NCI-H748 (cell line): ENCODE results near the gene BTG2.
"Not testable (repeated sequence)": the region's sequence is repeated elsewhere in the genome, so short reads cannot be mapped to it uniquely, and the experiment has no call there.

ENCODE experiments used
- DNase-seq: peaks from one replicate; lab custom pipeline; 2025; ENCODE audit not compliant: unreplicated experiment; lab: John Stamatoyannopoulos, UW

BTG2 gene, protein sequence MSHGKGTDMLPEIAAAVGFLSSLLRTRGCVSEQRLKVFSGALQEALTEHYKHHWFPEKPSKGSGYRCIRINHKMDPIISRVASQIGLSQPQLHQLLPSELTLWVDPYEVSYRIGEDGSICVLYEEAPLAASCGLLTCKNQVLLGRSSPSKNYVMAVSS

DNA sequence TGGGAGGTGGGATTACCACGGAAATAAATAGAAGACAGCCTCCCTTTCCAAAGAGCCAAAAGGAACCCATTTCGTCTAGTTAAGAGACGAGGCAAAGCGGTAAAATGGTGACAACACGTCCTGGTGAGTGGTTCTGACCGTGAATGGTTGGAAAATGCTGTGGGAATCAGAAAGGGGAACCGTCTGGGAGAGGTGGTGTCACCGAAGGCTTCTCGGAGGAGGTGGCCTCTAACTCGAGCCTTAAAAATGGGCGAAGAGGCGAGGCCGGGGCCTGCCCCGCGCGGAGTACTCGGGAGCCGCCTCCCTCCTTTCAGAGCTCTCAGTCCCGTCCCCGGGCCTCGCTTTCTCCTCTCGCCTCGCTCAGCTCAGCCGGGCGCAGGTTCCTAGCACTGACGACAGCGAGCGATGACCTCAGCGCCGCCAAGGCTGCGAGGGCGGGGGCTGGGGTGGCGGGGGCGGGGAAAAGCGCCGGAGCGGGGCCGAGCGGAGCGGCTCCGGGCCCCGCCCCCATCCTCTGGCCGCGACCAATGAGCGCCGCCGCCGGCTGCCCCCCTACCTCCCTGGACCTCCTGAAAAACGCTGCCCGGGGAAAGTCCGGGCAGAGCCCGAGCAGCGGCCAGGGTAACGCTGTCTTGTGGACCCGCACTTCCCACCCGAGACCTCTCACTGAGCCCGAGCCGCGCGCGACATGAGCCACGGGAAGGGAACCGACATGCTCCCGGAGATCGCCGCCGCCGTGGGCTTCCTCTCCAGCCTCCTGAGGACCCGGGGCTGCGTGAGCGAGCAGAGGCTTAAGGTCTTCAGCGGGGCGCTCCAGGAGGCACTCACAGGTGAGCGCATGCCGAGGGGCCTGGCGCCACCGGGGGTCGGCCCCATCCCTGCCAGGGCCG, at the start of gene BTG2:
Gene BTG2, plus strand, starts transcription at position 601 of the 890 bp plus-strand sequence. Its CDS starts 88 bp downstream, at position 689.
- peak; percentile 88 for DNase-seq

DNA sequence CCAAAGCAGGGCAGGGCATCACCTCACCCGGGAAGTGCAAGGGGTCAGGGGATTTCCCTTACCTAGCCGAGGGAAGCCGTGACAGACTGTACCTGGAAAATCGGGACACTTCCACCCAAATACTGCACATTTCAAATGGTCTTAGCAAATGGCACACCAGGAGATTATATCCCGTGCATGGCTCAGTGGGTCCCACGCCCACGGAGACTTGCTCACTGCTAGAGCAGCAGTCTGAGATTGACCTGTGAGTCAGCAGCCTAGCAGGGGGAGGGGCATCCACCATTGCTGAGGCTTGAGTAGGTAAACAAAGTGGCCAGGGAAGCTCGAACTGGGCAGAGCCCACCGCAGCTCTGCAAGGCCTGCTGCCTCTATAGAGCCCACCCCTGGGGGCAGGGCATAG, 48.7 kb upstream of the BTG2 start:
- not testable (repeated sequence) for DNase-seq

DNA sequence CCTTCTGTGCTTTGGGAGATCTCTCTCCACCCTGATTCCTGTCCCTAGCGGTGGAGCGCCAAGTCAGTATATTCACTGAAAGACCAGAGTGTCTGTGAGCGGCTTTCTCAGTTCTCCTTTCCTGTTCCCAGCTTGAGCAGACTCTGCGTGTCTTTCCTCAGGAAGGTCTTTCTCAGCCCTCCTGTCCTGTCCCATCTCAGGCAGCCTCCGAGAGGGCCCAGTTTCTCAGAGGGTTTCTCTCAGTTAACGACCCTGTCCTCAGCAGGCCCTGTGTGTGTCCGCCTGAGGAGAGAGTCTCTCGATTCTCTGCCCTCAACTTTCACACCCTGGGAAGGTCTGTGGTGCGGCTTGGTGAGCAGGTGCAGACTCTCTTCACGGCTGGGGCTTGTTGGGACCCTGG, 41.8 kb upstream of the BTG2 start:
- no peak for DNase-seq

DNA sequence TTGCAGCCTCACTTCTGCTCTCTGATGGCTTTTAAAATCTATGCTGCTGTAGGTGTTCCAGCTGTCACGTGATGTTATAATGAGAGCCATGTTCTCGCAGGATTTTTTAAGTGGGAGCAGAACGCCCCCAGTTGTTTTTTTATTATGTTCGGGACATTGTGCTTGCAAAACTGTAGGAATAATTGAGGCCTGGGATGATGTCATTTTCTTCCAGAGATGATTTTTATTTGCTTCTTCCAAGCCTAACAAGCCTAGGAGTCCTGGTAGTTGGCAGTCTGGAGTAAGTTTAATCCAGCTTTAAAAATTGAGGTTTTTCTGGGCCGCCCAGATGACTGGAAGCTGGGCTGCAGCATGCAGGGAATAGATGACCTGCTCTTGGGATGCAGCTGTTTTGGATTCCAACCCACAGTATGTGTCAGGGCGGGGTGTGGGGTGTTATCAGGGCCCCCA, 41.2 kb upstream of the BTG2 start:
- DNase-seq: no peak

DNA sequence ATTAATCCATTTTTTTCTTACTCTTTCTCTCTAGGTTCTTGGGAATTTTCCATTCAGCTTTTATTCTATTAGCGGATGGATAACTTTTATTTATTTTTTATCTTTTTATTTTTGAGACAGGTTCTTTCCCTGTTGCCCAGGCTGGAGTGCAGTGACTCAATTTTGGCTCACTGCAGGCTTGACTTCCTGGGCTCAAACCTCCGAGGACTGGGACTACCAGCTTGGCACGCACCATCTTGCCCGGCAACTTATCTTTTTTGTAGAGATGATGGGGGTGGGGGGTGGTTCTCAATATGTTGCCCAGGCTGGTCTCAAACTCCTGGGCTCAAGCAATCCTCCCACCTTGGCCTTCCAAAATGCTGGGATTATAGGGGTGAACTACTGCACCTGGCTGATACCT, 39.8 kb upstream of the BTG2 start:
- DNase-seq: no peak

DNA sequence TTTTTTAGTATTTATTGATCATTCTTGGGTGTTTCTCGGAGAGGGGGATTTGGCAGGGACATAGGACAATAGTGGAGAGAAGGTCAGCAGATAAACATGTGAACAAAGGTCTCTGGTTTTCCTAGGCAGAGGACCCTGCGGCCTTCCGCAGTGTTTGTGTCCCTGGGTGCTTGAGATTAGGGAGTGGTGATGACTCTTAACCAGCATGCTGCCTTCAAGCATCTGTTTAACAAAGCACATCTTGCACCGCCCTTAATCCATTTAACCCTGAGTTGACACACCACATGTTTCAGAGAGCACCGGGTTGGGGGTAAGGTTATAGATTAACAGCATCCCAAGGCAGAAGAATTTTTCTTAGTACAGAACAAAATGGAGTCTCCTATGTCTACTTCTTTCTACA, 39.2 kb upstream of the BTG2 start:
- DNase-seq: not testable (repeated sequence)

DNA sequence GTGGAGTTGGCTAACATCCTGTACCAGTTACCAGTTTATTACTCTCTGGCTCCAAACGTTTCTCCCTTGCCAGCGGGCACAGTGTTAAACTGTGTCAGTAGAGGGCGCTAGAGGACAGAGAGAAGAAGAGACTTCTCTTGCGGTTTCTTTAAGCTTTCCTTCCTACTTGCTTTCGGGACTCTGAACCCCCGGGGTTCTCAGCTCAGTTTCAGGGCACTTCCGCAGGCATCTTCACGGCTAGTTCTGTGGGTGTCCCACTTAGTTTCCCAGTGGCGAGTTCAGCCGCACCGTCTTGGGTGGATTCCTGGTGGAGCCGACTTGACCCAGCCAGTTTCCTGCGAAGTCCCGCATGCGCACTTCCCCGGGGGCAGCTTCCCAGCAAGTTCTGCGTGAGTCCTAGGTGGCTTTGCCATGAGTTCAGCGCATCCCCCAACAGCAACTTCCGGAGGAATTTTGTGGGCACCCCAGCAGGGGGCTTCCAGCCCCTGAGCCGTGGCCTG, 37.9 kb upstream of the BTG2 start:
- DNase-seq: peak; percentile 69

DNA sequence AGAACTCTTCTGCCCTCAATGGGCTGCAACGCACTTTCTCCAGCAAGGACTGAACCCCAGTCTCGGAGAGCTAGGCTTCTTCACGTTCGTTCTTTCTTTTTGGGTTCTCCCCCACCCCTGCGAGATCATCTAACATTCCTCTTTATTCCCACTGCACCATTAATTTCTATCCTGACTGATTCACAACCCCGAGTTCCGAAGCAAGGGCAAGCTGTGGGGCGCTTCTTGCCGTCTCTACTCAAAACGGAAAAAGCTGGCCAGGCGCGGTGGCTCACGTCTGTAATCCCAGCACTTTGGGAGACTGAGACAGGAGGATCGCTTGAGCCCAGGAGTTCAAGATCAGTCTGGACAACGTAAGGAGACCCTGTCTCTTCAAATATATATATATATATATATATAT, 37.4 kb upstream of the BTG2 start:
- DNase-seq: no peak

DNA sequence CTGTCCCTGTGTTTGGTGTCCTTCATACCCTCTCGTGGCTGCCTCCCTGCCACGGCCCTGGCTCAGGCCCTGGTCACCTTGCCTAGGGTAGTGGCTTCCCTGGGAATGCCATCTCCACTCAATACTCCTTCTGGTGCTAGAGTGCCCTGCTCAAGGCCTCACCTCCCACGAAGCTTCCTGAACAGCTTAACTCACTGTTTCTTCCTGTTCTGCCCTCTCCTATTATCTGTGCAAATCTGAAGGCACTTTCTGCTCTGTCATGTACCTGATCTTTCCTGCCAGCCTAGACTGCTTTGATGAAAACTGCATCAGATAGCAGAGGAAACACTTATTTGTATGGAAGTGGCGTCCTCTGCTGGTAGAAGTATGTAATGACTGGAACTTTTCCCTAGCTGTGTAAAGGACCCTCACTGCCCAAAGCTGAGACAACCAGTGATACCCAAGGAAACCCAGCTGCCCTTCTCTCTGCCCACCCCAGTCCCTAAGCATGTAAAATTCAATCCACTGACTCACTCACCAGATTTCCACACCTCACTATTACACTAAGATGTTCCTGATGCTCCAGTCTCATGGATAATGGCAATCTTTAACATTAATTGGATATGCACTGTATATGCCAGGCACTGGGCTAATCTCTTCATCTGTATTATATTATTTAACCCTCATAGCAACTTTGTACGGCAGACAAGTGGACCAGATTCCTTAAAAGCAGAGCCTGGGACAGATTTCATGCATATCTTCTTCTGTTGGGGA, 36.2 kb upstream of the BTG2 start:
- DNase-seq: peak; percentile 69

DNA sequence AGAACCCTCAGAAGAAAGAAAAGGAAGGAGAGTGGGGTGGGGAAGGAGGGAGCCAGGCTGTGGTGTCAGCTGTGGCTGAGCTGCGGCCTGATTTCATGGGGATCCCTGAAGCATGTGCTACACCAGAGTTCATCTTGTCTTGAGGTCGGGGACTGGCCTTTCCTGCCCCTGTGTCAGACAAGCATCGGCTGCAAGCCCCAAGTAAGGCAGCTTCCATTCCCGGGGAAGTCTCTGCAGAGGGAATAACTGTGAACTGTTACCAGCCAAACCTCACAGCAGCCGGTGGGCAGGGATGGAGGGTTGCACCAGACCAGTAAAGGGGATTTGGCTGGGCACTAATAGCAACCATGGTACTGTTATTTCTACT, 35.7 kb upstream of the BTG2 start:
- DNase-seq: no peak

DNA sequence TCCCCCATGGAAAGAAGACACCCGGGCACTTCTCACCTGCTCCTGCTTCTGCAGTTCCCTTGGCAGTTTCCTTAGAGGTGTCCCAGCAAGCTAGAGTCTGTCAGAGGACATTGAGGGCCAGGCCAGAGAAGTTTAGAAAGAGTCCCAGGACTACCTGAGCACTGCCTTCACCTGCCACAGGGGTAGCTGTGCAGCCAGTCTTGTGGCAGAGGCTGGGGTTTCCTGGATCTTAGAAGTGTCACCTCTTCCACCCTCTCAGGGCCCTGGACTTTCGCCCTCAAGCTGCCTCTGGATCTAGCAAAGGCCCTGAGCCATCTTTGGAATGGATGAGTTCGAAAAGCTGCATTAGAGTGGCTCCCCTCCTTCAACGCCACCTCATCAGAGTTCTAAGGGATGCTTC, 34.9 kb upstream of the BTG2 start:
- DNase-seq: no peak

DNA sequence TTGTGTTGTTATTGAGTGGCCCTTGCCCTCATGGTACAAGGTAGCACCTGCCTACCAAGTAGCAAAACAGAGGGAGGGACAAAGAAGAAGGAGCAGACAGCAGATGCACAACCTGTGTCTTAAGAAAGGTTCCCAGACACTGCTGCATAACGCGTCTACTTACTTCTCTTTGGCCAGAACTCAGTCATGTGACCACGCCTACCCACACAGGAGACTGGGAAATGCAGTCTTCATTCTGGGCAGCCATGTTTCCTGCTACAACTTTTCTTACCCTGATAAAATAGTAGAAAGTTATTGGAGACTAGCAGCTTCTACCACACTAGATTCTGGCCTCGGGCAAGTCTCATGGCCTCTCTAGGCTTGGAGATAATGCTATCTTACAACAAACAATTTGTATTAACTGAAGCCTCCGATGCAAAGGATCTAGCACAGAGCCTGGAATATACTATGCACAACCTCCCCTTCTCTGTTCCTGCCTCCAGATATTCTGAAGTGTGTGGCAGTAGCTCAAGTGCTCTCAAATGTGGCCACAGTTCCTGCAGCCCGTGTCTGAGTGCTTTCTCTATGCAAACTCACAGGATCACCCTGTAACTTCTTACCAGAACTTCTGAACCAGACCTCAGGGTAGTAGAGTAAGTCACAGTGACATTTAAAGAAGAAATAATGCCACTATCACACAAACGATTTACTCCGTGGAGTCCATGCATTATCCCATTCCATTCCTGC, 34.1 kb upstream of the BTG2 start:
- peak; percentile 5 for DNase-seq

DNA sequence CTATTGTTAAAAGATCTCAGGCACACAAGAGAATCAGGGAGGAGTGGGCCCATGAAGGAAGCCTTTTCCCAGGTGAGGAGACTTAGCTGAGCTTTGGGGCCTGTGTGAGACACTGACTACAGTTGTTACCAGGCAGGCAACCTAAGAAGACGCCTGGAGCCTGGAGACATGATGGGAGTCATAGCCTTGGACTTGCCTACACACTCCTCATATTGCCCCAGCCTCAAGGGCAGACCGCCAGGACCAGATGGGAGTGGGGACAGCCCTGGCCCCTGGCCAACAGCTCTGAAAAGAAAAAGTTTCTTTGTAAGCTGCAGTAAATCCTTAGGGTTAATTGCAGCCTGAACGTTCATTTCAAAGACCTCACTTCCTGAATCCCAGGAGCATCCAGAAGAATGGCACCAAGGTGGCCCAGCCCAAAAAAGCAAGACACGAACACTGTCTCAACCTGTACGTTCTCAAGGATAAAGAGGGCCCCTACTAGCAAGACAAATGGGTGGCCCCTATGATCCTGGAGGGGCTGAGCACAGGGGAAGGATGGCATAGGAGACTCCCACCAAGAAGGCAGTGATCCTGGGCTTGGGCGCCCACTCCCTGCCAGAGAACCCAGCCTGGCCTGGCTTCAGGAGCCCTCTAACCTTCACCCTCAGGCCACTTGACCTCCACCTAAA, 33.2 kb upstream of the BTG2 start:
- DNase-seq: no peak

DNA sequence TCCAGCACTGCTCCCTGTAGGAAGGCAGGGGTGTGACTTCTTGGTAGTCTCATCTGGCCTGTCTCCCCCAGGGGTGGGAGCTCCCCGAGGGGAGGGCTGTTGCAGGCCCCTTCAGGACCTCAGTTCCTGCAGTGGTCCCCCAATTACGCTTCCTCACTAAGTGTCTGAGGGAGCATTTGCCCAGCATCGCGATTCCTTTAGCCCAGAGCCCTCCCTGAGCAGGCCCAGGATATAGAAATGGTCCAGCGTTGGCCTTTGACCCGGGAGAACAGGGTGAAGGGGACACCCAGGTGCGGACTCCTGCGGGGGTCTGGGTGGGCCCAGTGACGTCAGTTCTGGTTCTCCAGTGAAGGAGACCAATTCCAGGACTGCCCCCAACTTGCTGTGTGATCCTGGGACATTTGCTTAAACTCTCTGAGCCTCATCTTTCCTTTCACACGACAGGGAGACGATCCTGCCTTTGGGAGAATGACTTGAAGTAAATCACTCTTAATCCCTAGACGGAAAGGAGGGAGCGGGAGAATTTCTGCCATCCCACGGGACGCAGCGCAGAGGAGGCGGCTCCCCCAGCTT, 32.6 kb upstream of the BTG2 start:
- no peak for DNase-seq

DNA sequence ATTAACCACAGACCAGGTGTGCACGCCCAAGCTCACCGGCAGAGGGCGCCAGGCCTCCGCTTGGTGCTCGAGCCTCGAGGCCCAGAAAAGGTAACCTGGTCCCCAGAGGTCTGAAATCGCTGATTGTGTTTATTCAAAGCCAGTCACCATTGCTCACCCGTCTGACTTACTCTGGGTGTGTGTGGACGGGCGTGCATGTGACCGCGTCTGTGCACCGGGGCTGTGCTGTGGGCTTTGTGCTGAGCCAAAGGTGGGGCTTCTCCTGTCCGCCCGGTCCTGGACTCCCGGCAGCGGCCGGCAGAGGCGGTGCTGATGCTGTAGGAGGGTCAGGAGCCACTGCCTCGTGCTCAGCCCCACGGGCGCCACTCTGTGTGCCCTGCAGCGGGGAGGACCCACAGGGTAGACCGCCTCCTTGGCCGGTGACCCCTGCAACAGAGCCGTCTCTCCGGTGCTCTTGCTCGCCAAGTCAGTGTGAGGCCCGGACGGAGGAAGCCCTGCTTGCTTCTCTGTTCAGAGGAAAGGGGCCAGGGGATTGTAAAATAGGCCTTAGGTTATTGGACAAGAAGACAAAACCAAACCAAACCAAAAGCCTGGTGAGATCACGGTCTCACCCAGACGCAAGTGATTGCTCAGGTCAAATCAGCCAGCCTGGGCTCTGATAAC, 32.0 kb upstream of the BTG2 start:
- DNase-seq: peak; percentile 87

DNA sequence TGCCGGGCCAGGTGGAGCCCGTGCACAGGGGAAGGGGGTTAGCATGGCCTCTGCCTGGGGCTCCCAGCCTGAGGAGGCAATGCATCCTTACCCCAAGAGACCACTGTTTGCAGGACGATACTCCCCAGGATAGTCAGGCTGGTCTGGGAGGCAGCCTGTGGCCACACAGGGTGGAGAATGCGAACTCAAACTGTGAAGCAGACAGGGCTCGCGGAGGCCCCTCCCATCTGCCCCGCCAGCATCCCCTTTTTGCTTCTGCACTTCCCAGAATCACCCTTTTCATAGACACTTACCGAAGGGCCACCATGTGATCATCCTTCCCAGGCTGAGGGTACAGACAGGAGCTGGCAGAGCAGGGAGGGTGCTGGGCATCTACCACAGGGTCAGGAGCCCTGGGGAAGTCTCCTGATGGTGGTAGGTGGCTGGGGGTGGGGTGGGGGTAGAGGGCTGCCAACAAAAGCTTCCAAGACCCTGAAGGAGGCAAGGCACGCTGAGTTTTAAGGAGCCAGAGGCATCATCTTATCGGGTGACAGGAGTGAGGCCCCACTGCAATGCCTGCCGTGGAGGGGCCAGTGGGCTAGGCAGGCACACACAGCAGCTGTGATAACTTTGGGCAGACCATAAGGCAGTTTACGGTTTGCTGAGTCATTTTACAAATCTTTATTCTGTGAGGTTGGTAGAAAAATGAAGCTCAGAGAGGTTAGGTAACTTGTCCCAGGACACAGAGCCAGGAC, 31.3 kb upstream of the BTG2 start:
- DNase-seq: peak; percentile 16

DNA sequence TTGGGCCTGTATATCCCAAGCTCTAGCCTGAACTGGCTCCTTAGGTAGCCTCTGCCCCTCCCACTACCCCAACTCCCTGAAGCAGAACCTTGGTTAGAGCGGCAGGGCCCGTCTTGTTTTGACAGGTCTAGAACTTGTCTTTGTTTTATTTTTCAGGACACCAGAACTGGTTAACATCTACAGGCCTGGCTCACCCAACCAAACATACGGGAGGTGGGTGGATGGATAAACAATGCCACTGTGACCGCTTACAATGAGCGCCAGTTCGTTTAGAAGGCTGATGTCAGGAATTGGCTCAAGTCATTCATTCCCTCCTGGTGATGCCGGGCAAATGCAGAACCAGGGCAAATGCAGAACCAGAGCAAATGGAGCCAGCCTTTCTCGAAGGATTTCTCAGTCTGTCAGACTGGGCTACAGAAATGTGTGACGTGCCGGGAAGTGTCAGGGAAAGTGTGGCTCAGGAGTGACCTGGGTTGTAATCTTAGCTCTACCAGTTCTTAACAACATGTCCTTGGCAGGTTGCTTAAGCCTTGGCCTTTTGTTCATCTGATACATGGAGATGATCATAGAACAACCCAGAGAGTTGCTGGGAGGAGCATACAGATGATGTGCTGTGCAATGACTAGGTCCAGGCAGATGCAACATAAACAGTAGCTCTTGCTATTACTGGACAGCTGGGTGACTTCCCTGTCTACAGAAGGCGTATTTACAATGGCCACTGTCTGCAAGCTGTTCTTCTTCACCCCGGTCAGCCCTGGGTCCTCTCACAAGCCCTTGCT, 30.5 kb upstream of the BTG2 start:
- DNase-seq: peak; percentile 3

DNA sequence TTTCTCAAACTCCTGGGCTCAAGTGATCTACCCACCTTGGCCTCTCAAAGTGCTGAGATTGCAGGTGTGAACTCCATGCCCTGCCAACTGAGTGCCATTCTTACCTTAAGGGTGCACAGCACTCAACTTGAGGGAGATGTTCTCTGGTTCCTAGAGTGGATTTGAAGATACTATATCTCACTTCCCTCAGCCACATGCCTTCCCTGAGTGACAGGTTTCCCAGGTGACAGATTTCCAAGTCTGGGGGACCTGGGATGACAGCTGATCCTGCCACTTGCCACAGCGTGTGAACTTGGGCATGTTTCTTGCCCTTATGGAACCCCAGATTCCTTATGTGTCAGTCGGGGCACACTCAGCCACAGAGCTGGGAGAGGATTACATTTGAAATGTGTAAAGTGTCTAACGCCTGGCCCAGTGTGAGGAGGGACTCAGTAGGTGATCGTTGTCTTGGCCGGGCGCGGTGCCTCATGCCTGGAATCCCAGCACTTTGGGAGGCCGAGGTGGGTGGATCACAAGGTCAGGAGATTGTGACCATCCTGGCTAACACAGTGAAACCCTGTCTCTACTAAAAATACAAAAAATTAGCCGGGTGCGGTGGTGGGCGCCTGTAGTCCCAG, 29.6 kb upstream of the BTG2 start:
- DNase-seq: no peak
